Stimulated activated naive B cell treated with anti-CD40 and anti-IgM and Interleukin-4, amounts not matched to agents 10 μg/mL and 1 μg/mL and 100 μg/mL, for 72 hours (primary cell): ENCODE measurements around the gene PACSIN1.
"Not testable (repeated sequence)": the region's sequence is repeated elsewhere in the genome, so short reads cannot be mapped to it uniquely, and the experiment has no call there.

Source experiments
- ATAC-seq, 2 donors: fragments of 150-1000 bp; cut with Tn5 transposase; replicated peaks; 2 replicates each; pipeline ENCODE4 v1.10.0; 2021; ENCODE audit warnings: moderate library complexity in 1 of 2
- DNase-seq: peaks from one replicate; pipeline ENCODE4 v3.0.0; 2021
- H3K27ac Mint-ChIP-seq: one replicate; pipeline ENCODE4 v1.8.0; 2022; ENCODE audit warnings: mild to moderate bottlenecking, mixed read lengths
- H3K27me3 Mint-ChIP-seq, 2 donors: one replicate each; pipeline ENCODE4 v1.8.0; 2022; ENCODE audit warnings: mixed read lengths in 2 of 2
- H3K36me3 Mint-ChIP-seq, 2 donors: one replicate each; pipeline ENCODE4 v1.8.0; 2022; ENCODE audit warnings: mixed read lengths in 2 of 2, mild to moderate bottlenecking in 1 of 2
- H3K4me1 Mint-ChIP-seq, 2 donors: one replicate each; pipeline ENCODE4 v1.8.0; 2022; ENCODE audit warnings: mixed read lengths in 2 of 2, mild to moderate bottlenecking in 1 of 2
- H3K4me3 Mint-ChIP-seq, 2 donors: one replicate each; pipeline ENCODE4 v1.8.0; 2022; ENCODE audit warnings: mild to moderate bottlenecking in 2 of 2, mixed read lengths in 2 of 2, moderate library complexity in 1 of 2
- H3K9me3 Mint-ChIP-seq, 2 donors: one replicate each; pipeline ENCODE4 v1.8.0; 2022; ENCODE audit warnings: mixed read lengths in 2 of 2, mild to moderate bottlenecking in 1 of 2

PACSIN1 gene

GRCh38 chr6:34466242-34467185 lies 638 bp downstream of the PACSIN1 start:
- Mint-ChIP-seq H3K9me3 (no peaks in the 10 kb centered on the region), H3K27me3 (peaks cover 29 to 38% of the 10 kb centered on the region in 2 donors), H3K4me1 (peaks cover 19 to 31% of the 10 kb centered on the region in 2 donors), H3K36me3 (no peaks in the 10 kb centered on the region), H3K4me3 (peak overlapping the region; percentile 73 to 77), H3K27ac (no peak overlapping the region)
- DNase-seq (no peak), ATAC-seq (no peak)

- ATAC-seq (peak; percentile 87 to 94), DNase-seq (peak; percentile 34)
- no peak overlapping the region for H3K4me3 Mint-ChIP-seq
- no peaks in the 10 kb centered on the region for H3K36me3 Mint-ChIP-seq
- H3K4me1 Mint-ChIP-seq: peaks cover 19 to 31% of the 10 kb centered on the region in 2 donors
- no peak overlapping the region for H3K27ac Mint-ChIP-seq
- H3K27me3 Mint-ChIP-seq: peaks cover 22 to 25% of the 10 kb centered on the region in 2 donors
- no peaks in the 10 kb centered on the region for H3K9me3 Mint-ChIP-seq
Observed at GRCh38 chr6:34468378-34468892, 2.6 kb downstream of the PACSIN1 start.

GRCh38 chr6:34469499-34469898 lies 3.6 kb downstream of the PACSIN1 start:
- Mint-ChIP-seq H3K9me3 (peaks cover 5% of the 10 kb centered on the region in 2 donors), H3K27ac (peak overlapping the region; percentile 76), H3K4me3 (no peak overlapping the region), H3K4me1 (peaks cover 19 to 31% of the 10 kb centered on the region in 2 donors), H3K36me3 (peaks cover 0 to 4% of the 10 kb centered on the region in 2 donors), H3K27me3 (peaks cover 17% of the 10 kb centered on the region in 2 donors)
- ATAC-seq (no peak), DNase-seq (no peak)

GRCh38 chr6:34472425-34472824 lies 6.5 kb downstream of the PACSIN1 start:
- peaks cover 5% of the 10 kb centered on the region in 2 donors for H3K9me3 Mint-ChIP-seq
- ATAC-seq (no peak), DNase-seq (no peak)
- peaks cover 0 to 6% of the 10 kb centered on the region in 2 donors for H3K36me3 Mint-ChIP-seq
- peaks cover 12 to 21% of the 10 kb centered on the region in 2 donors for H3K4me1 Mint-ChIP-seq
- peaks cover 0 to 5% of the 10 kb centered on the region in 2 donors for H3K27me3 Mint-ChIP-seq
- H3K27ac Mint-ChIP-seq: no peak overlapping the region
- H3K4me3 Mint-ChIP-seq: no peak overlapping the region

- Mint-ChIP-seq H3K27me3 (peaks cover 0 to 5% of the 10 kb centered on the region in 2 donors), H3K9me3 (peaks cover 5% of the 10 kb centered on the region in 2 donors), H3K4me3 (no peak overlapping the region), H3K27ac (no peak overlapping the region), H3K4me1 (peaks cover 2 to 8% of the 10 kb centered on the region in 2 donors), H3K36me3 (peaks cover 0 to 6% of the 10 kb centered on the region in 2 donors)
- ATAC-seq (no peak), DNase-seq (no peak)
Observed at GRCh38 chr6:34473967-34474366, 8.1 kb downstream of the PACSIN1 start.

- H3K36me3 Mint-ChIP-seq: peaks cover 0 to 6% of the 10 kb centered on the region in 2 donors
- H3K27ac Mint-ChIP-seq: no peak overlapping the region
- no peak overlapping the region for H3K4me3 Mint-ChIP-seq
- DNase-seq: no peak
- peaks cover 0 to 5% of the 10 kb centered on the region in 2 donors for H3K27me3 Mint-ChIP-seq
- H3K9me3 Mint-ChIP-seq: peaks cover 5% of the 10 kb centered on the region in 2 donors
- no peak for ATAC-seq
- H3K4me1 Mint-ChIP-seq: no peaks in the 10 kb centered on the region
Observed at GRCh38 chr6:34474754-34475153, 8.9 kb downstream of the PACSIN1 start.

- peaks cover 5% of the 10 kb centered on the region in 2 donors for H3K9me3 Mint-ChIP-seq
- no peaks in the 10 kb centered on the region for H3K4me1 Mint-ChIP-seq
- H3K27ac Mint-ChIP-seq: no peak overlapping the region
- ATAC-seq: no peak
- peaks cover 0 to 5% of the 10 kb centered on the region in 2 donors for H3K27me3 Mint-ChIP-seq
- H3K36me3 Mint-ChIP-seq: peaks cover 0 to 6% of the 10 kb centered on the region in 2 donors
- no peak overlapping the region for H3K4me3 Mint-ChIP-seq
- DNase-seq: no peak
Observed at GRCh38 chr6:34475238-34475682, 9.4 kb downstream of the PACSIN1 start.

GRCh38 chr6:34475767-34476328 lies 10.0 kb downstream of the PACSIN1 start:
- peaks cover 0 to 6% of the 10 kb centered on the region in 2 donors for H3K36me3 Mint-ChIP-seq
- peaks cover 0 to 5% of the 10 kb centered on the region in 2 donors for H3K27me3 Mint-ChIP-seq
- H3K4me3 Mint-ChIP-seq: no peak overlapping the region
- no peak for DNase-seq
- no peaks in the 10 kb centered on the region for H3K4me1 Mint-ChIP-seq
- H3K27ac Mint-ChIP-seq: no peak overlapping the region
- H3K9me3 Mint-ChIP-seq: peaks cover 5% of the 10 kb centered on the region in 2 donors
- no peak for ATAC-seq

- no peak overlapping the region for H3K27ac Mint-ChIP-seq
- H3K4me1 Mint-ChIP-seq: no peaks in the 10 kb centered on the region
- no peak overlapping the region for H3K4me3 Mint-ChIP-seq
- H3K9me3 Mint-ChIP-seq: peaks cover 5% of the 10 kb centered on the region in 2 donors
- ATAC-seq: no peak
- DNase-seq: no peak
- H3K27me3 Mint-ChIP-seq: peaks cover 0 to 5% of the 10 kb centered on the region in 2 donors
- peaks cover 0 to 6% of the 10 kb centered on the region in 2 donors for H3K36me3 Mint-ChIP-seq
Observed at GRCh38 chr6:34476447-34476846, 10.6 kb downstream of the PACSIN1 start.

- DNase-seq (no peak), ATAC-seq (no peak)
- Mint-ChIP-seq H3K36me3 (peaks cover 0 to 6% of the 10 kb centered on the region in 2 donors), H3K27ac (no peak overlapping the region), H3K9me3 (peaks cover 5% of the 10 kb centered on the region in 2 donors), H3K4me3 (no peak overlapping the region), H3K27me3 (peaks cover 0 to 7% of the 10 kb centered on the region in 2 donors), H3K4me1 (no peaks in the 10 kb centered on the region)
Observed at GRCh38 chr6:34476921-34477320, 11.0 kb downstream of the PACSIN1 start.

GRCh38 chr6:34478796-34479195 lies 12.9 kb downstream of the PACSIN1 start:
- Mint-ChIP-seq H3K27ac (no peak overlapping the region), H3K9me3 (peaks cover 5% of the 10 kb centered on the region in 2 donors), H3K4me3 (no peak overlapping the region), H3K4me1 (no peaks in the 10 kb centered on the region), H3K36me3 (peaks cover 0 to 6% of the 10 kb centered on the region in 2 donors), H3K27me3 (peaks cover 0 to 11% of the 10 kb centered on the region in 2 donors)
- DNase-seq: no peak
- ATAC-seq: no peak

- not testable (repeated sequence) for H3K27ac Mint-ChIP-seq, H3K27me3 Mint-ChIP-seq, DNase-seq, H3K4me3 Mint-ChIP-seq, H3K9me3 Mint-ChIP-seq, ATAC-seq, H3K36me3 Mint-ChIP-seq
- H3K4me1 Mint-ChIP-seq: peaks cover 7 to 12% of the 10 kb centered on the region in 2 donors
Observed at GRCh38 chr6:34483781-34484180, 17.9 kb downstream of the PACSIN1 start.

- Mint-ChIP-seq H3K4me1 (peaks cover 7 to 12% of the 10 kb centered on the region in 2 donors), H3K27ac (no peak overlapping the region), H3K36me3 (no peaks in the 10 kb centered on the region), H3K9me3 (no peaks in the 10 kb centered on the region), H3K27me3 (peaks cover 0 to 6% of the 10 kb centered on the region in 2 donors), H3K4me3 (no peak overlapping the region)
- DNase-seq: no peak
- ATAC-seq: no peak
Observed at GRCh38 chr6:34484391-34484790, 18.5 kb downstream of the PACSIN1 start.

GRCh38 chr6:34484899-34485298 lies 19.0 kb downstream of the PACSIN1 start:
- Mint-ChIP-seq H3K4me3 (no peak overlapping the region), H3K36me3 (no peaks in the 10 kb centered on the region), H3K27me3 (peaks cover 0 to 6% of the 10 kb centered on the region in 2 donors), H3K4me1 (peaks cover 7 to 12% of the 10 kb centered on the region in 2 donors), H3K9me3 (no peaks in the 10 kb centered on the region), H3K27ac (no peak overlapping the region)
- DNase-seq (peak; percentile 20), ATAC-seq (peak; percentile 87 to 96)
